ENCODE data around the gene TOMM34.
A peak's percentile ranks its signal among the peaks of the same experiment; 100 is the strongest.

The TOMM34 gene

GRCh38 chr20:44960103-44960852 lies at the start of gene TOMM34:
Gene TOMM34, minus strand, starts transcription at chr20:44960397. Its CDS starts 64 bp downstream, at chr20:44960333.
- peak; percentile 69 for DNase-seq

GRCh38 chr20:45008521-45009049 lies 48.4 kb upstream of the TOMM34 start:
- DNase-seq = no peak

GRCh38 chr20:44997668-44998067 lies 37.5 kb upstream of the TOMM34 start:
- no peak for DNase-seq

- no peak for DNase-seq
Measured at GRCh38 chr20:44997171-44997570, 37.0 kb upstream of the TOMM34 start.

- no peak for DNase-seq
Measured at GRCh38 chr20:44993343-44993742, 33.1 kb upstream of the TOMM34 start.

- no peak for DNase-seq
Measured at GRCh38 chr20:44990957-44991356, 30.8 kb upstream of the TOMM34 start.

- no peak for DNase-seq
Measured at GRCh38 chr20:44990425-44990824, 30.2 kb upstream of the TOMM34 start.

- no peak for DNase-seq
Measured at GRCh38 chr20:44988631-44989171, 28.5 kb upstream of the TOMM34 start.

- DNase-seq = no peak
Measured at GRCh38 chr20:44983093-44983674, 23.0 kb upstream of the TOMM34 start.

- no peak for DNase-seq
Measured at GRCh38 chr20:44981736-44982406, 21.7 kb upstream of the TOMM34 start.

GRCh38 chr20:44979090-44979621 lies 19.0 kb upstream of the TOMM34 start:
- peak; percentile 73 for DNase-seq

GRCh38 chr20:44976698-44977097 lies 16.5 kb upstream of the TOMM34 start:
- no peak for DNase-seq

- no peak for DNase-seq
Measured at GRCh38 chr20:44973053-44973452, 12.9 kb upstream of the TOMM34 start.

GRCh38 chr20:44970243-44970757 lies 10.1 kb upstream of the TOMM34 start:
- DNase-seq = no peak

GRCh38 chr20:44969300-44969894 lies 9.2 kb upstream of the TOMM34 start:
- no peak for DNase-seq

- peak; percentile 71 for DNase-seq
Measured at GRCh38 chr20:44967207-44967807, 7.1 kb upstream of the TOMM34 start.

GRCh38 chr20:44966030-44966961 lies 6.1 kb upstream of the TOMM34 start, which contains the start of gene STK4:
Gene STK4, plus strand, starts transcription at chr20:44966512. Its CDS starts 57 bp downstream, at chr20:44966569.
- DNase-seq = peak; percentile 49

GRCh38 chr20:44965651-44966029 lies 5.4 kb upstream of the TOMM34 start:
- no peak for DNase-seq

- DNase-seq = no peak
Measured at GRCh38 chr20:44963325-44964215, 3.4 kb upstream of the TOMM34 start.

- no peak for DNase-seq
Measured at GRCh38 chr20:44962483-44962882, 2.3 kb upstream of the TOMM34 start.
